ENCODE measurements around the gene ASPDH.
"Not testable (repeated sequence)": the region's sequence is repeated elsewhere in the genome, so short reads cannot be mapped to it uniquely, and the experiment has no call there.

The ASPDH gene

DNA sequence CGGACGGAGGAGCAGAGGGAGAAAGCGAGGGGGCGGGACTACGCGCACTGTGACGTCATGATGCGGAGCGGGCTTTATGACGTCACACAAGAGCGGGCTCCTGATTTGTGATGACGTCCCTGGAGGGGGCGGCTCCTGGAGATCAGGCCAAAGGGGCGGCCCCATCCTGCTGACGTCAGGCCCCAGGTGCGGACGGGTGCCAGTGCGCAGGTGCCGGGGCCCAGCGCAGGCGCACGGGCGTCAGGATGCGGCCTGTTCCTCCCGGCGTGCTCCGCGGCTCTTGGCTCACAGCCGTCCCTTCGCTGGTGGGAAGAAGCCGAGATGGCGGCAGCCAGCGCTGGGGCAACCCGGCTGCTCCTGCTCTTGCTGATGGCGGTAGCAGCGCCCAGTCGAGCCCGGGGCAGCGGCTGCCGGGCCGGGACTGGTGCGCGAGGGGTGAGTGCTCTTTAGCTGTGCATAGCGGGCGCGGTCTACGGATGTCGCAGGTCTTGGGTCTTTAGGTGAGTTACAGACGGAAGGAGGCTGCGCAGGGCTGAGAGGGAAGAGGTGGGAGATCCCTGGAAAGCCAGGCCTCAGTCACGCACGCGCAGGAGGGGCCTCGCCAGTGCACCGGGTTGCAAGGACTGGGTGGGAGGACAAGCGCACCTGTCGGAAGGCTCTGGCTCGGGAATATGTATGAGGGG, 37.3 kb downstream of the ASPDH start, which contains the start of the genes EMC10 and GARIN5A:
Gene EMC10 (plus strand): TSS at position 284 of the 683 bp plus-strand sequence. CDS start 38 bp downstream, at position 322.
Gene GARIN5A (minus strand): TSS at position 625 of the 683 bp plus-strand sequence. CDS start 460 bp downstream, at position 165.
- DNase-seq, result peak; percentile 15

DNA sequence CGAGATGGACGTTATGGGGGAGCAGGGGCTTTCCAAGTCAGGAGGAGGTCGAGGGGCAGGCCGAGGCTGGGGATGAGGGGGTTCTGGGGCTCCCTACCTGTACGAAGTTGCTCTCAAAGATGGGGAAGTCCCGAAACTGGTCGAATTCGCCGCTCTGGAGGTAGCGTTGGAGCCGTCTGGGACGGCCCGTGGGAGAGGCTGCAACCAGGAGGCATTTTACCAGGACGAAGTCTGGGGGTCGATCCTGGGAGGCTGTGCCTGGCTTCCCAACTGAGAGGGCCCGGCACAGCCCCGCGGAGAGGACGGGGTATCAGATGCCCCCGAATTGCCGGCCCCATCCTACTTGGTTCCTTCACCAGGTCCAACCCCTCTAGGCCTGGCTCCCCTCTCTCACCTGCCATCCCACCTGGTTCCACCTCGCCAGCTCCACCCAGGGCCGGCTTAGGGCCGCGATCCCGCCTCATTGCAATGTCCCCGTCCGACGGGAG, 37.9 kb downstream of the ASPDH start:
- no peak for DNase-seq

DNA sequence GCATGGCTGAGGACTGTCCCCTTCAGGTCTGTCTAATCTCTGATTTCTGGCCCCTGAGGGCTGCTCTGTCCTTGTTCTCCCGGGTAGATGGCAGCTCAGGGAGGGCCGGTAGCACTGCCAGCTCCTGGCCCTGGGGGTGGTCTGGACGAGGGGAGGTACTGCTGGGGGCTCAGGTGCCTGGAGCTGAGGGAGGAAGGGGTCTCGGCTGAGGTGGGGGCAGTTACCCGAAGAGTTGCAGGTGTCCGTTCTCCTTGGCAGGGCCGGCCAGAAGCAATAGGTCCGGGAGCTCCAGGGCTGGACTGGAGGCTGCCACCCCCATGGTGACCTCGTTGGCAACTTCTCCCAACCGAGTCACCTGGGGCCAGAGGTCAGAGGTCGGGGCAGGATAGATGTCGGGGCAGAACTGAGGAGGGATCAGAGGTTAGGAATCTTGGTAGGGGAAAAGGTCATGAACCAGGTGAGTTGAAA, 38.6 kb downstream of the ASPDH start:
- no peak for DNase-seq

DNA sequence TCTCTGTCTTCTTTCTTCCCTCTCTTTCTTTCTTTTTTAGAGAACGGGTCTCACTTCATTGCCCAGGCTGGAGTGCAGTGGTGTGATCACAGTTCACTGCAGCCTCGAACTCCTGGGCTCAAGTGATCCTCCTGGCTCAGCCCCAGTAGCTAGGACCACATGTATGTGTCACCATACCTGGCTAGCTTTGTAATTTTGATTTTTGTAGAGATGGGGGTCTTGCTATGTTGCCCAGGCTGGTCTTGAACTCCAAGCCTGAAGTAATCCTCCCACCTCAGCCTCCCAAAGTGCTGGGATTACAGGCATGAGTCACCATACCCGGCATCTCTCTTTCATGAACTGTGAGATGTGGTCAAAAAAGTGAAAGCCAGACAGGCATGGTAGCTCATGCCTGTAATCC, 40.4 kb downstream of the ASPDH start:
- DNase-seq, result not testable (repeated sequence)

DNA sequence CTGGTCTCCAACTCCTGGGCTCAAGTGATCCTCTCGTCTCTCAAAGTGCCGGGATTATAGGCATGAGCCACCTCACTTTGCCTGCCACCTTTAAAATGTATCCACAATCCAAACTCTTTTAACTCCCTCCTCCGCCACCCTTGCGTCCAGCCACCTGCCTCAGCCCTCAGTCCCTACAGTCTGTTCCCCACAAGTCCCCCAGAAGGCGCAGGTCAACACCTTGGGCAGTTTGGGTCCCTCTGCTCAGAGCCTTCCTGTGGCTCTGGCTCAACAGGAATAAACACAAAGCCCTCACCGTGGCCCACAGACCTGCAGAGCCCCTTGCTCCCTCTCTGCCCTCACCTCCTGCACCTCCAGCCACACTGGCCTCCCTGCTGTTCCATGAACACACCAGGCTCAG, 44.9 kb downstream of the ASPDH start:
- no peak for DNase-seq

DNA sequence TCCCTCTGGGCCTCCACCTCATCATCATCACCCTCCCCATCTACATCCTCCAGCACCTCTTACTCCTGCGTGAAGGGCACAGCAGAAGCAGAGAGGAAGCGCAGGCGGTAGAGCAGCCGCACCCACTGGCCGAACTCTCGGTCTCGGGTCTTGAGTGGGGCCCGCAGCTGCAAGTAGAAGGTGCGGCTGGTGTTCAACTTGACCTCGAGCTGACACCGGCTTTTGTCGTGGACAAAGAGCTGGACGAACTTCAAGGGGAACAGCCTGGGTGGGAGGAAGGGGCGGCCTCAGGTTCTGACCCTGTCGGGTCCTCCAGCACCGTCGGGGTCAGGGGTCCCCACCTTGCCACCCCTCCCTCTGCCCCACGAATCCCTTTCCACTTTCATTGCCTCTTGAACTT, 46.1 kb downstream of the ASPDH start:
- no peak for DNase-seq

DNA sequence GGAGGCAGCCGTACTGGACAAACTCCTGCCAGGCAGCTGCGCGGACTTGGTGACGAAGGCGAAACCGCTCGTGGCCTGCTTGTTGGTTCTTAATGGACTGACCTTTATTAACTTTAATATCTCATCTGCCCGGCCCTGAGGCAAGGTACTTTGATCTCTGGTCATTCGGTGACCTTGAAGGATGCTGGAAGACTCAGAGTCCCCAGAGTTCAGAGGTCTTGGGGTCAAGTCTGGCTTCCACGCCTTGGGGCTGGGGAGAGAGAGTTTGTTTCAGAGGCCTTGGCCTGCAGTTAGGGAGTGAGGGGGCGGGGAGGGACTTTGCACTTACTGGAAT, 47.0 kb downstream of the ASPDH start:
- no peak for DNase-seq

DNA sequence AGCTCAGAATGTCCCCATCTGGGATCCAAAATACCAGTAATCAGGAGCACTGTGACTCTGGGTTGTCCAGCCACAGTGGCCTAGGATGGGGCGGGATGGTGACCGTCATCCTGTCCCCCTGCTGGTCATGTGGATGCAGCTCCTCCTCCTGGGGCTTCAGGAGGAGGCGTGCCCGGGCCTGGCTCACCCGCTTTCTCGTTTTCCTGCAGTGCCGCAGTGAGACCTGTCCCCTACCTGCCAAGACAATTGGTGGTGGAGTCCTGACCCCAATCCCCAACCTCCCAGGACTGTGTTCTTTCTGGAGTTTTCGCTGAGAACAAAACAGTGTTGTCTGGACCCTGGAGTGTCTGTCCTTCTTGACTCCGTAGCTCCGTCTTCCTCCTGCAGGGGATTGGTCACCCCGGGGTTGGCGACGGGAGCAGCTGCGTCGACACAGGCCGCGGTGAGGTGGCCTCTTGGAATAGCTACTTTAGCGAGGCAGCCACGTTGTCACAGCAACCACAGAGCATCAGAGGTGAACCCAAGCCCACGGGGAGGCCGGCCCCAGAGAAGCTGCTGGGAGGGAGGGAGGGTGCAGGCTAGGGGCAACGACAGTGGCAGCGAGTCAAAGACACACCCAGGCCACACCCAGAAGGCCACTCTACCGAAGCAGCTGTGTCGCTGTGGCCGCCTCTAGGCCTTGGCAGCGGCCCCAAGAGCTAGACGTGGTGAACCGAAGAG, 47.6 kb downstream of the ASPDH start:
- no peak for DNase-seq

DNA sequence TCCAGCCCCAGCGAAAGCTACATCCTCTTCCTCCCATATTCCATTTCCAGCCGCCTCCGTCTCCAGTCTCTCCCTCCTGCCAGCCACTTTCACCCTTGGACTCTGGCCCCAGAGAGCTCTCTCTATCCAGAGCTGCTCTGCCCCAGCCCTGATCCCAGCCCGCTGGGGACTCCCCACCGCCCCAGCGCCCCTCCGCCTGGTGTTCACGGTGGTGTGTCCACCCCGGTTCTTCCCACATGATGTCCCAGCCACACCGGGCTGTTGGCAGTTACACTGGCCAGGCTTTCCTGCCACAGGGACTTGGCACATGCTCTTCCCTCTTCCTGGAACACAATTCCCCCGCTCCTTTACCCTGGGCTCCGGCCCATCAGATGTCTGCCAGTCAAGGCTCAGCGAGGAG, 48.7 kb downstream of the ASPDH start:
- no peak for DNase-seq

DNA sequence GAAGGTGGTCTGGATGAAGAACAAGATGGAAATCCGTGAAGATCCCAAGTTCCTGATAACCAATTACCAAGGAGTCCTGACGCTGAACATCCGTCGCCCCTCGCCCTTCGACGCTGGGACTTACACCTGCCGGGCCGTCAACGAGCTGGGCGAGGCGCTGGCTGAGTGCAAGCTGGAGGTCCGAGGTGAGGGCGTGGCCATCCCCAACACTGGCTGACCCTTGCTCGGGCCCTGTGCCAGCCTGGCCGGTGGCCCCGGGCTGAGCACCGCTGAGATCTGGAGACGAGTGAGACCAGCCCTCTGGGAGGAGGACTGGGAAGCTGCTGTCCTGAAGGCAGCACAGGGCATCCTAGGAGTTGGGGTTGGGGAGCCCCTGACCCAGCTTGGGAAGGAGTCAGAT, 49.4 kb downstream of the ASPDH start:
- no peak for DNase-seq

DNA sequence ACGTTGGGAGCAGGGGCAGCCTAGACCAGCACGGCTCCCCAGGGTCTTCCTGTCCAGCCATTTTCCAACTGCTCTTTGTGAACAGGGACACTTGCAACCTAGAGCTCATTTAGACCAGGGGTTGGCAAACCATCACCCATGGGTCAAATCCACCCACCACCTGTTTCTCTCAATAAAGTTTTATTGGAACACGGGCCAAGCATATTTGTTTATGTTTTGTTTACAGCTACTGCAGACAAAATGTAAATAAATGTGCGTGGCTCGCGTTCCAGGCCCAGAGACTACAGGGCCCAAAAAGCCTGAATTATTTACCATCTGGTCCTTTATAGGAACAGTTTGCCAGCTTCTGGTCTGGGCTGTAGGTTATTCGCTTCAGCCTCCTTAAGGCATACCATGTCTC, 50.7 kb downstream of the ASPDH start:
- no peak for DNase-seq

Measured in amniotic stem cell (primary cell).